ENCODE data around the gene CYTIP. TPM values are rescaled to one million over a fixed set of nuclear protein-coding genes. Genes with fewer than 3 reads are reported as not detected.

Gene CYTIP
- total RNA-seq, 1 experiment from 2014 or later: 0.19 TPM

GRCh38 chr2:157487747-157488146 lies 43.9 kb upstream of the CYTIP start:
- intact Hi-C loops (cut with micrococcal nuclease): no loop called here
- CTCF ChIA-PET: interaction anchor here (0.5 to 2.2 kb wide), 5 partner anchors 9 to 185 kb away, joined by 3 to 8 read pairs (median 4); no protein-coding TSS in a partner anchor
- H3K4me1 Mint-ChIP-seq (ENCODE audit: insufficient read depth, unreplicated experiment): peaks cover 31% of the 10 kb centered on the region
- H3K27me3 Mint-ChIP-seq (ENCODE audit: insufficient read depth, unreplicated experiment): no peaks in the 10 kb centered on the region
- no peak for DNase-seq (ENCODE audit: unreplicated experiment)
- POLR2A ChIA-PET: interaction anchor here (1.0 kb wide), 1 partner anchor 12 kb away, joined by 3 read pairs; no protein-coding TSS in a partner anchor
- H3K27ac Mint-ChIP-seq (ENCODE audit: low read depth, unreplicated experiment): peak overlapping the region; percentile 1
- H3K36me3 Mint-ChIP-seq (ENCODE audit: insufficient read depth, unreplicated experiment): no peaks in the 10 kb centered on the region
- H3K4me3 Mint-ChIP-seq (ENCODE audit: unreplicated experiment): no peak overlapping the region
- no peak for TF ChIP-seq CTCF (IDR thresholded peaks at IDR 0.05; ENCODE audit: unreplicated experiment)
- no peaks in the 10 kb centered on the region for H3K9me3 Mint-ChIP-seq (ENCODE audit: unreplicated experiment)
- BruUV-seq (replicated peaks): no TSS peak

GRCh38 chr2:157487271-157487610 lies 43.4 kb upstream of the CYTIP start:
- H3K4me1 Mint-ChIP-seq (ENCODE audit: insufficient read depth, unreplicated experiment): peaks cover 31% of the 10 kb centered on the region
- H3K4me3 Mint-ChIP-seq (ENCODE audit: unreplicated experiment): no peak overlapping the region
- no peaks in the 10 kb centered on the region for H3K9me3 Mint-ChIP-seq (ENCODE audit: unreplicated experiment)
- no peaks in the 10 kb centered on the region for H3K27me3 Mint-ChIP-seq (ENCODE audit: insufficient read depth, unreplicated experiment)
- ChIA-PET CTCF (interaction anchor here (1.7 kb wide), 1 partner anchor 160 kb away, joined by 5 read pairs; no protein-coding TSS in a partner anchor), POLR2A (interaction anchor here (1.0 kb wide), 1 partner anchor 11 kb away, joined by 3 read pairs; no protein-coding TSS in a partner anchor)
- no peak for DNase-seq (ENCODE audit: unreplicated experiment)
- BruUV-seq (replicated peaks): no TSS peak
- TF ChIP-seq CTCF (IDR thresholded peaks at IDR 0.05; ENCODE audit: unreplicated experiment): no peak
- H3K36me3 Mint-ChIP-seq (ENCODE audit: insufficient read depth, unreplicated experiment): no peaks in the 10 kb centered on the region
- peak overlapping the region; percentile 1 for H3K27ac Mint-ChIP-seq (ENCODE audit: low read depth, unreplicated experiment)
- intact Hi-C loops (cut with micrococcal nuclease): no loop called here

- Mint-ChIP-seq H3K9me3 (ENCODE audit: unreplicated experiment) (no peaks in the 10 kb centered on the region), H3K36me3 (ENCODE audit: insufficient read depth, unreplicated experiment) (no peaks in the 10 kb centered on the region), H3K27me3 (ENCODE audit: insufficient read depth, unreplicated experiment) (no peaks in the 10 kb centered on the region), H3K4me3 (ENCODE audit: unreplicated experiment) (no peak overlapping the region), H3K4me1 (ENCODE audit: insufficient read depth, unreplicated experiment) (peaks cover 31% of the 10 kb centered on the region), H3K27ac (ENCODE audit: low read depth, unreplicated experiment) (peak overlapping the region; percentile 1)
- DNase-seq (ENCODE audit: unreplicated experiment): no peak
- ChIA-PET POLR2A (interaction anchor here (1.0 kb wide), 1 partner anchor 11 kb away, joined by 3 read pairs; no protein-coding TSS in a partner anchor), CTCF (interaction anchor here (0.6 to 1.6 kb wide), 3 partner anchors 151 to 171 kb away, joined by 3 to 4 read pairs (median 4); no protein-coding TSS in a partner anchor)
- intact Hi-C loops (cut with micrococcal nuclease): no loop called here
- no peak for TF ChIP-seq CTCF (IDR thresholded peaks at IDR 0.05; ENCODE audit: unreplicated experiment)
- BruUV-seq (replicated peaks): no TSS peak
Observed at GRCh38 chr2:157486596-157487270, 42.8 kb upstream of the CYTIP start.

GRCh38 chr2:157480182-157480961 lies 36.5 kb upstream of the CYTIP start:
- ChIA-PET POLR2A (interaction anchor here (1.2 kb wide), 1 partner anchor 41 kb away, joined by 3 read pairs; no protein-coding TSS in a partner anchor), CTCF (interaction anchor here (0.6 to 2.7 kb wide), 9 partner anchors 11 to 994 kb away, joined by 3 to 12 read pairs (median 4); no protein-coding TSS in a partner anchor)
- Mint-ChIP-seq H3K4me1 (ENCODE audit: insufficient read depth, unreplicated experiment) (peaks cover 20% of the 10 kb centered on the region), H3K9me3 (ENCODE audit: unreplicated experiment) (no peaks in the 10 kb centered on the region), H3K27ac (ENCODE audit: low read depth, unreplicated experiment) (no peak overlapping the region), H3K4me3 (ENCODE audit: unreplicated experiment) (no peak overlapping the region), H3K36me3 (ENCODE audit: insufficient read depth, unreplicated experiment) (no peaks in the 10 kb centered on the region), H3K27me3 (ENCODE audit: insufficient read depth, unreplicated experiment) (no peaks in the 10 kb centered on the region)
- no TSS peak for BruUV-seq (replicated peaks)
- DNase-seq (ENCODE audit: unreplicated experiment): peak; percentile 73
- no peak for TF ChIP-seq CTCF (IDR thresholded peaks at IDR 0.05; ENCODE audit: unreplicated experiment)
- intact Hi-C loops (cut with micrococcal nuclease): no loop called here
